Skeletal muscle tissue (tissue), 4 donors: ENCODE data around the gene PTPRG. TPM values are rescaled to one million over a fixed set of nuclear protein-coding genes. Genes with fewer than 3 reads are reported as not detected.
"Not testable (repeated sequence)": the region's sequence is repeated elsewhere in the genome, so short reads cannot be mapped to it uniquely, and the experiment has no call there.

ENCODE experiments used
- H3K27ac ChIP-seq: one replicate; pipeline ENCODE4 v1.7.0; 2013; ENCODE audit warnings: mild to moderate bottlenecking, low read depth, low read length, inconsistent platforms
- H3K27me3 ChIP-seq, 3 donors: one replicate each; pipeline ENCODE4 v1.7.0; 2013; ENCODE audit warnings: low read length in 3 of 3; ENCODE audit not compliant: control insufficient read depth in 3 of 3, insufficient read depth in 3 of 3
- H3K36me3 ChIP-seq, 3 donors: one replicate each; pipeline ENCODE4 v1.7.0; 2013; ENCODE audit warnings: low read length in 3 of 3; ENCODE audit not compliant: control insufficient read depth in 3 of 3, insufficient read depth in 3 of 3
- H3K4me1 ChIP-seq, 3 donors: one replicate each; pipeline ENCODE4 v1.7.0; 2013; ENCODE audit warnings: low read length in 3 of 3, mild to moderate bottlenecking in 3 of 3; ENCODE audit not compliant: control insufficient read depth in 3 of 3, insufficient read depth in 3 of 3
- H3K4me3 ChIP-seq, 3 donors: one replicate each; pipeline ENCODE4 v1.7.0; 2013; ENCODE audit warnings: low read length in 3 of 3
- H3K9ac ChIP-seq, 3 donors: one replicate each; pipeline ENCODE4 v1.7.0; 2013; ENCODE audit warnings: low read length in 3 of 3, mild to moderate bottlenecking in 3 of 3, moderate library complexity in 2 of 3, low read depth in 1 of 3
- H3K9me3 ChIP-seq, 3 donors: one replicate each; pipeline ENCODE4 v1.7.0; 2013; ENCODE audit warnings: low read length in 3 of 3; ENCODE audit not compliant: control insufficient read depth in 3 of 3
- total RNA-seq: library from RNA; depleted of rRNA; stranded (reverse); fragments of >200 nt; gene quantifications from one replicate; pipeline ENCODE4 v1.2.3, GENCODE V29; 2014
- donor health status: Osteomylitis.

PTPRG gene
- total RNA-seq, 1 donor from 2014 or later = 48.5 TPM

- Histone ChIP-seq H3K9ac (no peak overlapping the region), H3K4me1 (peaks cover 0 to 6% (median 0%) of the 10 kb centered on the region in 3 donors), H3K36me3 (no peaks in the 10 kb centered on the region), H3K27me3 (no peaks in the 10 kb centered on the region), H3K9me3 (no peaks in the 10 kb centered on the region), H3K4me3 (no peak overlapping the region), H3K27ac (no peak overlapping the region)
These were observed 28.5 kb upstream of the PTPRG start for GRCh38 chr3:61532739-61533500.

- no peaks in the 10 kb centered on the region for H3K36me3 ChIP-seq
- no peaks in the 10 kb centered on the region for H3K9me3 ChIP-seq
- H3K27me3 ChIP-seq = no peaks in the 10 kb centered on the region
- H3K27ac ChIP-seq = no peak overlapping the region
- H3K4me3 ChIP-seq = no peak overlapping the region
- peaks cover 0 to 6% (median 0%) of the 10 kb centered on the region in 3 donors for H3K4me1 ChIP-seq
- no peak overlapping the region for H3K9ac ChIP-seq
These were observed 25.5 kb upstream of the PTPRG start for GRCh38 chr3:61535826-61536225.

GRCh38 chr3:61537366-61537765 lies 24.0 kb upstream of the PTPRG start:
- H3K9ac ChIP-seq = no peak overlapping the region
- no peaks in the 10 kb centered on the region for H3K36me3 ChIP-seq
- H3K27me3 ChIP-seq = no peaks in the 10 kb centered on the region
- H3K4me3 ChIP-seq = no peak overlapping the region
- peaks cover 0 to 6% (median 0%) of the 10 kb centered on the region in 3 donors for H3K4me1 ChIP-seq
- H3K9me3 ChIP-seq = no peaks in the 10 kb centered on the region
- no peak overlapping the region for H3K27ac ChIP-seq

- no peaks in the 10 kb centered on the region for H3K9me3 ChIP-seq
- H3K27ac ChIP-seq = no peak overlapping the region
These were observed 22.9 kb upstream of the PTPRG start for GRCh38 chr3:61538486-61538885.

GRCh38 chr3:61541694-61542093 lies 19.7 kb upstream of the PTPRG start:
- no peak overlapping the region for H3K4me3 ChIP-seq
- H3K9ac ChIP-seq = no peak overlapping the region
- H3K27ac ChIP-seq = no peak overlapping the region
- peaks cover 0 to 6% (median 0%) of the 10 kb centered on the region in 3 donors for H3K4me1 ChIP-seq
- H3K27me3 ChIP-seq = no peaks in the 10 kb centered on the region
- H3K36me3 ChIP-seq = no peaks in the 10 kb centered on the region
- H3K9me3 ChIP-seq = no peaks in the 10 kb centered on the region

More at GRCh38 chr3:61538486-61538885, 22.9 kb upstream of the PTPRG start:
- Histone ChIP-seq H3K4me1 (peaks cover 0 to 6% (median 0%) of the 10 kb centered on the region in 3 donors), H3K9ac (no peak overlapping the region), H3K4me3 (no peak overlapping the region), H3K36me3 (no peaks in the 10 kb centered on the region), H3K27me3 (no peaks in the 10 kb centered on the region)

- no peak overlapping the region for H3K4me3 ChIP-seq
- no peak overlapping the region for H3K27ac ChIP-seq
- no peaks in the 10 kb centered on the region for H3K27me3 ChIP-seq
- H3K9ac ChIP-seq = no peak overlapping the region
- H3K4me1 ChIP-seq = no peaks in the 10 kb centered on the region
- H3K36me3 ChIP-seq = no peaks in the 10 kb centered on the region
- H3K9me3 ChIP-seq = no peaks in the 10 kb centered on the region
These were observed 15.7 kb upstream of the PTPRG start for GRCh38 chr3:61545716-61546115.

- H3K27ac ChIP-seq = no peak overlapping the region
- no peaks in the 10 kb centered on the region for H3K36me3 ChIP-seq
- no peak overlapping the region for H3K4me3 ChIP-seq
- H3K9me3 ChIP-seq = no peaks in the 10 kb centered on the region
- no peaks in the 10 kb centered on the region for H3K27me3 ChIP-seq
- H3K9ac ChIP-seq = no peak overlapping the region
- H3K4me1 ChIP-seq = no peaks in the 10 kb centered on the region
These were observed 13.7 kb upstream of the PTPRG start for GRCh38 chr3:61547625-61548024.

- not testable (repeated sequence) for H3K27me3 ChIP-seq, H3K4me3 ChIP-seq, H3K4me1 ChIP-seq, H3K9me3 ChIP-seq, H3K9ac ChIP-seq, H3K27ac ChIP-seq, H3K36me3 ChIP-seq
These were observed 8.7 kb upstream of the PTPRG start for GRCh38 chr3:61552704-61553103.

- Histone ChIP-seq H3K36me3 (no peaks in the 10 kb centered on the region), H3K9ac (no peak overlapping the region), H3K4me1 (peaks cover 6 to 12% (median 9%) of the 10 kb centered on the region in 3 donors), H3K9me3 (peaks cover 2 to 12% (median 7%) of the 10 kb centered on the region in 3 donors), H3K27ac (no peak overlapping the region), H3K27me3 (no peaks in the 10 kb centered on the region), H3K4me3 (peak overlapping the region in 1 of 3 donors; percentile 81)
These were observed 2.1 kb upstream of the PTPRG start for GRCh38 chr3:61559136-61559731.
